Measurements from ENCODE around the gene TNFSF13.
"Not testable (repeated sequence)": the region's sequence is repeated elsewhere in the genome, so short reads cannot be mapped to it uniquely, and the experiment has no call there.

Gene TNFSF13

DNA sequence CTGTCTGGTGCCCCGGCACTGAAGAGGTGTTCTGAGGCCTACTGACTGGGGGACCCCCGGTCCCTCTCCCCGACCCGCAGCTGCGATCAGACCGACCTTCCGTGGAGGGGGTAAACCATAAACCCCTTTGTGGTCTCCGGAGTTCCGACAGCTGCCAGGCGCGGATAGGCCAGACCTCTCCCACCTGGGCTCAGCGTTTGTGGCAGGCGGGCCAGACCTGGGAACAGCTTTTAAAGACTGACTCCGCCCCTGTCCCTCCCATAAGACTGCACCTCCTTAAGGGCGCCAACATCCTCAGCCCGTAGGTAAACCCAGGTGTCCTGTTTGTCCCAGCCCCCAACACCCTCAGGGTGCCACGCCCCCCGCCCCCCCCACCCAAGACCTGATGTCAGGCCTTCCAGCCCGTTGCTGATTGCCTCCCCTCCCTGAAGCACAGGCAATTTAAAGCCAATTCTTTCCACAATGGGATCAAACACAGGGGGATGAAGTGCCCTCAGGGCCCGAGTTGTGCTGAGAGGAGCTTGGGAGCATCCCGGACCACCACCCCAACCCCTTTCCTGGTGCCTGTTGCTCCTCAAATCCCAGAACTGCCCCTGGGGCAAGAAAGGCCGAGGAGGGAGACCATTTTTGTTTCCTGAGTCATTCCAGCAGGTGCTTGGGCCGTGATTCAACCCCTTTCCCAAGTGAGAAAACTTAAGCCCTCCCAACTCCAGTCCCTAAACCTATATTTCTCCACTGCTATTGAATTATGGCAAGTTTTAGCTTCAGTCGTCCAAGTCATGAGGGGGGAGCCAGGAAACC is 31.5 kb downstream of the TNFSF13 start, which contains the start of gene SOX15:
TSS of gene SOX15 (minus strand) at position 204 of the 801 bp plus-strand sequence. CDS start 418 bp downstream, outside the sequence.
- DNase-seq (ENCODE audit: low read depth in 2 of 2), result no peak

DNA sequence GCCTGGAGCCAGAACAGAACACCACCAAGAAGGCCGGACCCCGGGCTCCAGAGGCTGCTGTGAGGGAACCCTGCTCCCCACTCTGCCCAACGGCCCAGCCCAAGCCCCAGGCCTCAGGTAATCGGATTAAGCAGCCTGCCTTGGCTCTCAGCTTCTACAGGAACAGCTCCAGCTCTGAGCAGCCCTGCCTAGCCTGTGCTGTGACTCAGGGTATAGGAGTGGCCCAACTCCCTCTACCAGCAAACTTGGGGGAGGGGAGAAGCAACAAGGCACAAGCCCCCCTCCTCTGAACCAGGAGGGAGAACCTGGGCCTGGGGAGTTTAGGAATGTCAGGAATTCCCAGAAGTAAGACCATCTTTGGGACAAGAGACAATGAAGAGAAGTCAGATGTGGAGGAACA is 32.2 kb downstream of the TNFSF13 start:
- no peak for DNase-seq (ENCODE audit: low read depth in 2 of 2)

GRCh38 chr17:7591596-7591995 is 33.0 kb downstream of the TNFSF13 start:
- no peak for DNase-seq (ENCODE audit: low read depth in 2 of 2)

- DNase-seq (ENCODE audit: low read depth in 2 of 2), result no peak
Measured at GRCh38 chr17:7592422-7593021, 34.0 kb downstream of the TNFSF13 start.

GRCh38 chr17:7593296-7593695 is 34.7 kb downstream of the TNFSF13 start:
- DNase-seq (ENCODE audit: low read depth in 2 of 2), result no peak

- not testable (repeated sequence) for DNase-seq (ENCODE audit: low read depth in 2 of 2)
Measured at GRCh38 chr17:7597561-7597960, 39.0 kb downstream of the TNFSF13 start.

- DNase-seq (ENCODE audit: low read depth in 2 of 2), result no peak
Measured at GRCh38 chr17:7606280-7606679, 47.7 kb downstream of the TNFSF13 start.

DNA sequence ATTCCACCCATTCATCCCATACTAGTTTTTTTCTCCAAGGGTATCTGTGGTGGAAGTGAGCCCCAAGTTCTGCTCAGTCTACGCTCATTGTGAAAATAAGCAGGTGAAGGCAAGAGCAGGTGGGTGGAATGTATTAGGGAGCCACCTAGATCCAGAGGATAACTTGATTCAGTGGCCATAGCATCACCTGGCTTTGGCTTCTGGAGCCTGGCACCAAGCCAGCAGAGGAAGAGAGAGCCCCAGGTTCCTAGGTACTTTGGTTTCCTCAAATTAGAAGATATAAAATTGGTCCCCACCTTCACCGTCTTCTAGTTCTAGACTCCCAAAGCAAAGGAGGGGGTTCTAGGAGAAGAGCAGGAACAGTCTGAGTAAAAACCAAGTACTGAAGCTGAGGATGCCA is 52.1 kb downstream of the TNFSF13 start:
- DNase-seq (ENCODE audit: low read depth in 2 of 2), result no peak

Data from activated CD8-positive, alpha-beta memory T cell treated with anti-CD3 and anti-CD28 coated beads for 4 hours (primary cell).